Right ventricle myocardium inferior (tissue), 1 donor: ENCODE data around the gene PPCS. TPM values are rescaled to one million over a fixed set of nuclear protein-coding genes. Genes with fewer than 3 reads are reported as not detected.

Source experiments
- ATAC-seq: fragments of 200-7000 bp; cut with Tn5 transposase; one replicate; pipeline ENCODE4 v1.9.1; 2020; ENCODE audit warnings: mild to moderate bottlenecking, moderate library complexity
- DNase-seq: peaks from one replicate; pipeline ENCODE4 v3.0.0; 2021; ENCODE audit errors: missing footprints
- intact Hi-C: fragments of 100-400 bp; cut with DNase I; formaldehyde crosslinking; loops from one replicate; pipeline ENCODE4 v1.11.0; 2022
- total RNA-seq: library from RNA; stranded (reverse); fragmentation: NEBNext Ultra II Directional; extraction: Animal tissue kit (Norgen Biotek cat#: 25700); gene quantifications from one replicate; pipeline ENCODE4 v1.2.1, GENCODE V29; 2021
- donor health status: DM: no; HTN: yes; CAD: no; lungs with severe emphysema.

The PPCS gene
- total RNA-seq, 1 donor from 2014 or later, result 36.8 TPM

- ATAC-seq, result no peak
- intact Hi-C loops, result no loop called here
- no peak for DNase-seq
Measured at GRCh38 chr1:42504535-42505128, 48.3 kb downstream of the PPCS start.

- intact Hi-C loops, result no loop called here
- no peak for DNase-seq
- ATAC-seq, result no peak
Measured at GRCh38 chr1:42506576-42506975, 50.2 kb downstream of the PPCS start.

Other genes with a start within 250 kb of the PPCS start
- 37.9 TPM for gene FOXJ3, start 121.3 kb upstream of the PPCS start, total RNA-seq
- gene RIMKLA, start 75.8 kb upstream of the PPCS start, total RNA-seq, result 7.5 TPM
- 1.4 TPM for gene ZMYND12, start 521 bp upstream of the PPCS start, total RNA-seq
- 1.9 TPM for gene CCDC30, start 6.7 kb downstream of the PPCS start, total RNA-seq
- 20.1 TPM for gene PPIH, start 201.9 kb downstream of the PPCS start, total RNA-seq
- 856 TPM for gene YBX1, start 225.9 kb downstream of the PPCS start, total RNA-seq